ENCODE data around the gene KIF5A. TPM values are rescaled to one million over a fixed set of nuclear protein-coding genes. Genes with fewer than 3 reads are reported as not detected.

The KIF5A gene
- total RNA-seq, 3 donors from 2014 or later = 0.61 to 9.1 (median 1.2) TPM

DNA sequence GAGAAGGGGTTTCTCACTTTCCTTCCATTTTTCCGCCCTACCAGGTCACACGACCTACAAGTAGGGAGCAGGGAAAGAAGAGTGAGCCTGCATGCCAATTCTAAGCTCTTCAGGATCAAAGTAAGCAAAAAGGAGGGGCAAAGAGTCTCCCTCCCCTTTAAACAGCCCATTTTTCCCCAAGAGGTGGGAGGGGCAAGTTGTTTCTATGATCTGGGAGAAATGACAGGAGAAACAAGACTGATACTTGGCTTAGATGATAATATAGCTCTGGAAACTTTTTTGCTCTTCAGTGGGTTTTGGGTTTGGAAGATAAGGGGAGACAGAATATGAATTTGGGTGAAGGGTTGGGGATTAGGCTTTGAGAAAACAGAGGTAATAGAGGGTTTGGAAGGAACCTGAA lies 56.6 kb downstream of the KIF5A start:
- TF ChIP-seq, protein P1, sequence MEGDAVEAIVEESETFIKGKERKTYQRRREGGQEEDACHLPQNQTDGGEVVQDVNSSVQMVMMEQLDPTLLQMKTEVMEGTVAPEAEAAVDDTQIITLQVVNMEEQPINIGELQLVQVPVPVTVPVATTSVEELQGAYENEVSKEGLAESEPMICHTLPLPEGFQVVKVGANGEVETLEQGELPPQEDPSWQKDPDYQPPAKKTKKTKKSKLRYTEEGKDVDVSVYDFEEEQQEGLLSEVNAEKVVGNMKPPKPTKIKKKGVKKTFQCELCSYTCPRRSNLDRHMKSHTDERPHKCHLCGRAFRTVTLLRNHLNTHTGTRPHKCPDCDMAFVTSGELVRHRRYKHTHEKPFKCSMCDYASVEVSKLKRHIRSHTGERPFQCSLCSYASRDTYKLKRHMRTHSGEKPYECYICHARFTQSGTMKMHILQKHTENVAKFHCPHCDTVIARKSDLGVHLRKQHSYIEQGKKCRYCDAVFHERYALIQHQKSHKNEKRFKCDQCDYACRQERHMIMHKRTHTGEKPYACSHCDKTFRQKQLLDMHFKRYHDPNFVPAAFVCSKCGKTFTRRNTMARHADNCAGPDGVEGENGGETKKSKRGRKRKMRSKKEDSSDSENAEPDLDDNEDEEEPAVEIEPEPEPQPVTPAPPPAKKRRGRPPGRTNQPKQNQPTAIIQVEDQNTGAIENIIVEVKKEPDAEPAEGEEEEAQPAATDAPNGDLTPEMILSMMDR (IDR thresholded peaks at IDR 0.05) = no peak
- Histone ChIP-seq H3K36me3 (ENCODE audit: low read depth) (no peaks in the 10 kb centered on the region), H3K4me1 (ENCODE audit: low read depth) (peaks cover 12% of the 10 kb centered on the region), H3K9me3 (no peaks in the 10 kb centered on the region), H3K4me3 (no peak overlapping the region)
- DNase-seq (no peak), ATAC-seq (no peak)
- intact Hi-C loops (cut with DNase I, micrococcal nuclease) = no loop called here

GRCh38 chr12:57606821-57607220 lies 57.0 kb downstream of the KIF5A start:
- DNase-seq (no peak), ATAC-seq (no peak)
- H3K36me3 ChIP-seq (ENCODE audit: low read depth) = no peaks in the 10 kb centered on the region
- TF ChIP-seq, protein P1 (IDR thresholded peaks at IDR 0.05) = no peak
- H3K4me3 ChIP-seq = no peak overlapping the region
- H3K4me1 ChIP-seq (ENCODE audit: low read depth) = peaks cover 15% of the 10 kb centered on the region
- H3K9me3 ChIP-seq = no peaks in the 10 kb centered on the region
- intact Hi-C loops (cut with DNase I, micrococcal nuclease) = no loop called here

DNA sequence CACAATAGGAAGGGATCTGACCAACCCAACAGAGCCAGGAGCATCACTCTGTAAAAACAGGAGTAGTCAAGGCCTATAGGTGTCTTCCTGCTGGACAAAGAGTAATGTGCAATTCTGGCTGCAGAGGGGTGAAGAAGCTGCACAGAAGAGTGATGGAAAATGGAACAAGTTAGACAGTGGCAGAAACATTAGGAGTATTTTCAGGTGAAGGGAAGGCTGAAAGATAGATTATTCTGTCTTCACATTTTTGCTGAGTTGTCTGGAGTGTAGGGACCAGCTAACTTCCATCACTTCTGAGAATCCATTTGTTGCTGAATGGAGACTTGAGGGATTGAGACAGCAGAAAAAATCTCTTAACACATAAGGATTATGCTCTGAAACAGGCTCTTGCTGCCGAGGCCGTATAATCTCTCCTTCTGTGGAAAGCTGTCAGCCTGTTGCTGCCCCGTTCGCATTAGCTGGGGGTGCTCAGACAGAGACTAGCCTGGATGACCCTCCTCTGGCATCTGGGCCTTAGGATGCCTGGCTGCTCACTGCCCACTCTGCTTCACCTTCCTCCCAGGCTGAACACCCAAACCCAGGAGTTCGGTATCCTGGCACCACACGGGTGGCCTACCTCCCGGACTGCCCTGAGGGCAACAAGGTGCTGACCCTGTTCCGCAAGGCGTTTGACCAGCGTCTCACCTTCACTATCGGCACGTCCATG lies 58.3 kb downstream of the KIF5A start:
- H3K4me1 ChIP-seq (ENCODE audit: low read depth) = peaks cover 15% of the 10 kb centered on the region
- no peaks in the 10 kb centered on the region for H3K9me3 ChIP-seq
- DNase-seq (no peak), ATAC-seq (no peak)
- intact Hi-C loops (cut with DNase I, micrococcal nuclease) = no loop called here
- H3K36me3 ChIP-seq (ENCODE audit: low read depth) = no peaks in the 10 kb centered on the region
- TF ChIP-seq, protein P1 (IDR thresholded peaks at IDR 0.05) = no peak
- H3K4me3 ChIP-seq = no peak overlapping the region

DNA sequence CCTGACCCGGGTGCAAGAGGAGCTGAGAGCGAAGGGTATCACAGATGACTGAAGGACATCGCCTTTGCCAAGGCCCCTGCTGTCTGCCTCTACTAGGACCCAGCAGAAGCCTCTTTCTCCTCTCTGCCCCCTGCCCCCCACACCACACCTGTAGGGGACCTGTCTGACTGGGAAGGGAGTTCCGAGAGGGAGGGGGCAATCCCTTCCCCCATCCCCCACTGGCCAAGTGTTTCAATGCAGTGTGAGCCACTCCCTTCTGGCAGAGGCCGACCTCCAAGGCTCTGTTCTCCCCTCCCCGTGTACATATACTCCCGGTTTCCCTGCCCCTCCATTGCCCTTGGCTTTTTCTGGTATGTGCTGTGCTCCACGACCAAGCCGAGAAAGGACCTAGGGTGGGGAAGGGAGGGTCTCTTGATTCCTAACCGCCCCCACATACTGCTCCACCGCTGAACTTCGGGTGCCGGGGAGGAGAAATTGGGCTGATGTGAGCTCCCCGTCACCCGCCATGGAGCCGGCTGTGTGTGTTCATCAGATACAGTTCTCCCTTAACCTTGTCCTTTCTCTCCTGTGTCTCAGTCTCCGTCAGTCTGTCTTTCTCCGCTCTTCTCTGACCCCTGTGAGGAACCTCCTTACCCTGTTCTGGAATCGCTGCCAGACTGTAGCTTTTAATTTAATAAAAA lies 59.4 kb downstream of the KIF5A start:
- ATAC-seq (no peak), DNase-seq (no peak)
- Histone ChIP-seq H3K4me3 (no peak overlapping the region), H3K9me3 (no peaks in the 10 kb centered on the region), H3K36me3 (ENCODE audit: low read depth) (no peaks in the 10 kb centered on the region), H3K4me1 (ENCODE audit: low read depth) (peaks cover 11% of the 10 kb centered on the region)
- intact Hi-C loops (cut with DNase I, micrococcal nuclease) = no loop called here
- TF ChIP-seq, protein P1 (IDR thresholded peaks at IDR 0.05) = no peak

DNA sequence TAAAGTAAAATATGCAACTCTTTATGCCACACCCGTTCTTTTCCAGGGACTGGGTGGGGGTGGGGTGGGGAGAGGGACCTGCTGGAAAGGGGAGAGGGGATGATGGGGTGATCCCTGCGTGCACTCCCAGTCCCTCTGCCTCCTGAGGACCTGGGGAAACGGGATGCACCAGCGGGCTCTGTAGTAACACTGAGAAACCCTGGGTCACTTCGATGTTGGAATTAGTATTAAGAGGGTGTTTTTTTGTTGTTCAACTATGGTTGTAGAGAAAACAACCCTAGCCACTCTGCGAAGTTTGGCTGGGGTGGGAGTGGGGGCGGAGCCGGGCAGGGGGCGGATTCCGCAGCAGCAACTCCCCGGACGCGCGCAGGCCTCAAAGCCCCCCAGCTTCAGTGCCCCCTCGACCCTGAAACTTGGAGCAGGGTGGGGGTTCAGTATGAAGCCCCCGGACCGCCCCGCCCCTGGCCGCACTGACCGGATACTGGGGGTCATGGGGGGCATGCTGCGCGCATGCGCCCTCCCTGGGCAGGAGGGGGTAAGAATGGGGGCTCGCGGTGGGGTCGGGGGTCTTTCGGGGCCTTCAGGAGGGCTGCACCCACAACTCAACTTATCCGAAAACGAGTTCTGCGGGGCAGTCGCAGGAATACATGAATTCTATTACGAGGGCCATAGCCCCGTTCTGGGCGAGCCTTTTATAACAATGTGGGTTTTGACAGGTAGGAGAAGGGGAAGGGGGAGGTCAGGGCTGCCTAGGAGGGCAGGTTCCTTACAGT lies 60.1 kb downstream of the KIF5A start:
- H3K9me3 ChIP-seq = no peaks in the 10 kb centered on the region
- peak in 1 of 3 donors; percentile 47 for DNase-seq
- intact Hi-C loops (cut with DNase I, micrococcal nuclease) = no loop called here
- no peak overlapping the region for H3K4me3 ChIP-seq
- H3K4me1 ChIP-seq (ENCODE audit: low read depth) = peaks cover 8% of the 10 kb centered on the region
- H3K36me3 ChIP-seq (ENCODE audit: low read depth) = no peaks in the 10 kb centered on the region
- ATAC-seq = no peak
- TF ChIP-seq, protein P1 (IDR thresholded peaks at IDR 0.05) = no peak

Data from mucosa of descending colon (tissue), 3 donors.